Endodermal cell (in vitro differentiated cells): ENCODE results near the gene LARGE1. TPM values are rescaled to one million over a fixed set of nuclear protein-coding genes. Genes with fewer than 3 reads are reported as not detected.

Source experiments
- DNase-seq: peaks from one replicate; pipeline ENCODE4 v3.0.0-alpha.2; 2017
- H3K27ac ChIP-seq: 2 replicates; pipeline ENCODE4 v1.5.1; 2013; ENCODE audit warnings: mild to moderate bottlenecking, low read depth, low read length, moderate library complexity
- H3K27me3 ChIP-seq: 2 replicates; pipeline ENCODE4 v1.6.1; 2013; ENCODE audit warnings: mild to moderate bottlenecking, low read length, moderate library complexity; ENCODE audit not compliant: insufficient read depth, control insufficient read depth, poor library complexity, severe bottlenecking
- H3K36me3 ChIP-seq: 2 replicates; pipeline ENCODE4 v1.7.0; 2013; ENCODE audit warnings: mild to moderate bottlenecking, low read length, moderate library complexity; ENCODE audit not compliant: control insufficient read depth, insufficient read depth
- H3K4me1 ChIP-seq: one replicate; pipeline ENCODE4 v1.7.0; 2013; ENCODE audit warnings: low read length; ENCODE audit not compliant: control insufficient read depth, insufficient read depth
- H3K4me3 ChIP-seq: 2 replicates; pipeline ENCODE4 v1.5.1; 2013; ENCODE audit warnings: mild to moderate bottlenecking, low read length, moderate library complexity
- H3K9ac ChIP-seq: 2 replicates; pipeline ENCODE4 v1.6.1; 2013; ENCODE audit warnings: mild to moderate bottlenecking, low read length, moderate library complexity; ENCODE audit not compliant: poor library complexity, severe bottlenecking; ENCODE audit errors: extremely low read depth
- H3K9me3 ChIP-seq: 2 replicates; pipeline ENCODE4 v1.6.1; 2013; ENCODE audit warnings: mild to moderate bottlenecking, low read length, moderate library complexity; ENCODE audit not compliant: control insufficient read depth
- H3K27ac Mint-ChIP-seq: 2 replicates; pipeline ENCODE4 v1.8.0; 2020; ENCODE audit warnings: mixed read lengths
- H3K27me3 Mint-ChIP-seq: 2 replicates; pipeline ENCODE4 v1.8.0; 2021; ENCODE audit warnings: mild to moderate bottlenecking, mixed read lengths; ENCODE audit not compliant: insufficient read depth
- H3K36me3 Mint-ChIP-seq: 2 replicates; pipeline ENCODE4 v1.8.0; 2020; ENCODE audit warnings: low read depth, mixed read lengths
- H3K4me1 Mint-ChIP-seq: 2 replicates; pipeline ENCODE4 v1.8.0; 2020; ENCODE audit warnings: mixed read lengths
- H3K4me3 Mint-ChIP-seq: 2 replicates; pipeline ENCODE4 v1.8.0; 2020; ENCODE audit warnings: mild to moderate bottlenecking, moderate library complexity, mixed read lengths
- H3K9me3 Mint-ChIP-seq: 2 replicates; pipeline ENCODE4 v1.8.0; 2020; ENCODE audit warnings: mild to moderate bottlenecking, mixed read lengths
- WGBS, 2 experiments: methylation state at CpG; one replicate each; pipeline versions ENCODE4 v1.1.5 to v1.1.7; 2013; ENCODE audit warnings: missing lambda C conversion rate in 2 of 2, mixed read lengths in 1 of 2; ENCODE audit not compliant: insufficient coverage in 1 of 2, insufficient read length in 1 of 2; 5-methylcytosine and 5-hydroxymethylcytosine counted together
- total RNA-seq, 2 donors: library from RNA; stranded (reverse); fragmentation: NEBNext Ultra II Directional in 1 of 2; extraction: Animal tissue kit (Norgen Biotek cat#: 25700) in 1 of 2; gene quantifications; 2 replicates in 1 of 2; 3 replicates in 1 of 2; pipeline ENCODE4 v1.2.1, GENCODE V29; 2021
- TF ChIP-seq, protein P1 (sequence below): fragments of 200-600 bp; sonication (generic); conservative IDR thresholded peaks from 2 replicates; pipeline ENCODE4 v1.5.0; 2021; ENCODE audit warnings: antibody characterized with exemption, mild to moderate bottlenecking

The LARGE1 gene
- total RNA-seq, 2 donors from 2014 or later = 17.5 to 24.3 TPM

DNA sequence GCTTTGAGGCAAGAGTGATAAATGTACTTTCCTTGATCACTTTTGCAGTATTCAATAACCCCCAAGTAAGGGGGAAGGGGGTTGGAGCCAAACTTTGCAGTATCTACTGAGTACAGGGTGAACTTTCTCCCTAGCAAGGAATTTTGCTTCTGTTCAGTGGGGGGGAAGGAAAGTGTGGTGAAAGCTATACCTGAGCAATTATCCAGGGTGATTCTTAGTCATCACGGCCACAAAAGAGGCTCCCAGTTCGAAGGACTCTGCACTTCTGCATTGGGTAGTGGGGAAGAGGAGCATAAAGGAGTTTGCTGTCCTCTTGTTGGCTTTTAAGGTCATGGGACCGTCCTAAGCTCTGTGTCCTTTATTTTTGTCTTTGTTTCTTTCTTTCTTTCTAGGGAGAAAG is 515.6 kb downstream of the LARGE1 start:
- no peaks in the 10 kb centered on the region for H3K9me3 Mint-ChIP-seq
- H3K36me3 Mint-ChIP-seq = no peaks in the 10 kb centered on the region

DNA sequence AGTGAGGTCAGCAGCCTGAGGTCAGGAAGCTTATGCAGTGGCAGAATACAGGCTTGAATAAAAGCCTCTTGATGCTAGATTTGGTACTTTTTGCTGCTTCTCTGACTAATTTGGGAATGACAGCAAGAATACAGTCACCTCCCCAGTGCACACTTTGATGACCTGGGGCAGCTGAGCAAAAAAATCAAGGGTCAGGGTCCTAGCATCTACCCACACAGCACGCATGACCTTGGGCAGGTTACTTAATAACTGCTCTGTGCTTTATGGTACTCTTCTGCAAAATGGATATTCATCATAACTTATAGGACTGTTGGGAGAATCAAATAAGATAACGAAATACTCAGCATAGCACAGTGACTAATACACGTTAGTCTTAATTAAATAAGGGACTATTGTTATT is 518.0 kb downstream of the LARGE1 start:
- WGBS, 2 experiments = 97% methylated on average over 3 of the region's 3 CpGs; no CpG with 5 or more reads in 1 of the 2 experiments
- H3K9me3 ChIP-seq = no peaks in the 10 kb centered on the region
- H3K4me3 Mint-ChIP-seq = no peak overlapping the region
- no peaks in the 10 kb centered on the region for H3K27me3 Mint-ChIP-seq
- H3K36me3 Mint-ChIP-seq = no peaks in the 10 kb centered on the region
- peaks cover 7% of the 10 kb centered on the region for H3K4me1 ChIP-seq
- TF ChIP-seq, protein P1, sequence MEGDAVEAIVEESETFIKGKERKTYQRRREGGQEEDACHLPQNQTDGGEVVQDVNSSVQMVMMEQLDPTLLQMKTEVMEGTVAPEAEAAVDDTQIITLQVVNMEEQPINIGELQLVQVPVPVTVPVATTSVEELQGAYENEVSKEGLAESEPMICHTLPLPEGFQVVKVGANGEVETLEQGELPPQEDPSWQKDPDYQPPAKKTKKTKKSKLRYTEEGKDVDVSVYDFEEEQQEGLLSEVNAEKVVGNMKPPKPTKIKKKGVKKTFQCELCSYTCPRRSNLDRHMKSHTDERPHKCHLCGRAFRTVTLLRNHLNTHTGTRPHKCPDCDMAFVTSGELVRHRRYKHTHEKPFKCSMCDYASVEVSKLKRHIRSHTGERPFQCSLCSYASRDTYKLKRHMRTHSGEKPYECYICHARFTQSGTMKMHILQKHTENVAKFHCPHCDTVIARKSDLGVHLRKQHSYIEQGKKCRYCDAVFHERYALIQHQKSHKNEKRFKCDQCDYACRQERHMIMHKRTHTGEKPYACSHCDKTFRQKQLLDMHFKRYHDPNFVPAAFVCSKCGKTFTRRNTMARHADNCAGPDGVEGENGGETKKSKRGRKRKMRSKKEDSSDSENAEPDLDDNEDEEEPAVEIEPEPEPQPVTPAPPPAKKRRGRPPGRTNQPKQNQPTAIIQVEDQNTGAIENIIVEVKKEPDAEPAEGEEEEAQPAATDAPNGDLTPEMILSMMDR = no peak
- H3K27ac ChIP-seq = no peak overlapping the region
- peaks cover 19% of the 10 kb centered on the region for H3K4me1 Mint-ChIP-seq
- H3K4me3 ChIP-seq = no peak overlapping the region
- no peaks in the 10 kb centered on the region for H3K36me3 ChIP-seq
- no peak overlapping the region for H3K27ac Mint-ChIP-seq
- DNase-seq = no peak
- H3K27me3 ChIP-seq = no peaks in the 10 kb centered on the region
- no peak overlapping the region for H3K9ac ChIP-seq
- H3K9me3 Mint-ChIP-seq = no peaks in the 10 kb centered on the region

More for the DNA sequence above, 515.6 kb downstream of the LARGE1 start:
- Histone ChIP-seq H3K27me3 (no peaks in the 10 kb centered on the region), H3K27ac (no peak overlapping the region), H3K36me3 (no peaks in the 10 kb centered on the region), H3K4me3 (no peak overlapping the region), H3K4me1 (peaks cover 7% of the 10 kb centered on the region), H3K9ac (no peak overlapping the region), H3K9me3 (no peaks in the 10 kb centered on the region)
- no peak overlapping the region for H3K4me3 Mint-ChIP-seq
- WGBS, 2 experiments = 89 to 93% methylated on average over 1 to 3 of the region's 3 CpGs
- no peak for DNase-seq
- no peak overlapping the region for H3K27ac Mint-ChIP-seq
- peaks cover 22% of the 10 kb centered on the region for H3K4me1 Mint-ChIP-seq
- no peaks in the 10 kb centered on the region for H3K27me3 Mint-ChIP-seq
- TF ChIP-seq, protein P1 = no peak

DNA sequence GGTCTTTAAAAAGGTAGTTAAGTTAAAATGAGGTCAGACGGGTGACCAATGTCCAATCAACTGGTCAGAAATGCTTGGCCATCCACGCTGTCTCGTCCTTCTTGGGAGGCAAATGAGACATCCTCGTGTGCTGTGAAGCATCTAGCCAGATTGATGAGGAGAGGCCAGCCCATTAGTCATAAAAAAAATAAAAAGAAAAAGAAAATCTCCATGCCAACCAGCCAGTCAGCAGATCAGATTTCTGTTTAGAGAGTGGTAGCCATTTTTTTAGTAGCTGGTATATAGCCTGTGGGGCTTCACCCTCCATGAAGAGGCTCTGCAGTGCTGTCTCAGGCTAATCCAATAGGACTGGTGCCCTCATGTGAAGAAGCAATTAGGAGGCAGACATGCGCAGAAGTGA is 519.0 kb downstream of the LARGE1 start:
- Histone ChIP-seq H3K27me3 (no peaks in the 10 kb centered on the region), H3K4me3 (no peak overlapping the region), H3K9me3 (no peaks in the 10 kb centered on the region), H3K9ac (no peak overlapping the region), H3K4me1 (peaks cover 7% of the 10 kb centered on the region), H3K27ac (no peak overlapping the region), H3K36me3 (no peaks in the 10 kb centered on the region)
- DNase-seq = no peak
- Mint-ChIP-seq H3K4me3 (no peak overlapping the region), H3K9me3 (no peaks in the 10 kb centered on the region), H3K4me1 (peaks cover 19% of the 10 kb centered on the region), H3K27me3 (no peaks in the 10 kb centered on the region), H3K27ac (no peak overlapping the region), H3K36me3 (no peaks in the 10 kb centered on the region)
- WGBS, 2 experiments = 80 to 84% methylated on average over 2 to 5 of the region's 5 CpGs
- TF ChIP-seq, protein P1 = no peak
